GM12878 (cell line): ENCODE results near the gene ENTPD3.

Experiments used
- CHD2 ChIP-seq: IDR thresholded peaks from 2 replicates; pipeline ENCODE4 v1.6.1; 2011; ENCODE audit warnings: low read depth, low read length, improper control_type of control experiment, borderline replicate concordance
- HDAC6 ChIP-seq: fragments of 200-600 bp; sonication (generic); IDR thresholded peaks from one replicate; pipeline ENCODE4 v1.8.0; 2017; ENCODE audit warnings: antibody characterized with exemption; ENCODE audit not compliant: unreplicated experiment
- POLR2AphosphoS5 ChIP-seq: IDR thresholded peaks from 2 replicates; pipeline ENCODE4 v1.6.1; 2011; ENCODE audit warnings: mild to moderate bottlenecking, low read length, inconsistent platforms
- SREBF2 ChIP-seq: IDR thresholded peaks from 2 replicates; pipeline ENCODE4 v1.6.1; 2012; ENCODE audit warnings: mild to moderate bottlenecking, low read length
- TCF12 ChIP-seq: IDR thresholded peaks from 2 replicates; pipeline ENCODE4 v1.6.1; 2011; ENCODE audit warnings: low read depth, mild to moderate bottlenecking, low read length
- TF ChIP-seq, protein P1 (sequence below), 3 experiments: IDR thresholded peaks in 2 of 3; conservative IDR thresholded peaks in 1 of 3; 2 replicates each; pipeline ENCODE4 v1.5.1; 2011; ENCODE audit warnings: low read depth in 3 of 3, low read length in 3 of 3, mild to moderate bottlenecking in 3 of 3, control low read depth in 2 of 3, moderate library complexity in 2 of 3, inconsistent platforms in 1 of 3, mixed read lengths in 1 of 3; ENCODE audit not compliant: control insufficient read depth in 2 of 3, insufficient read depth in 1 of 3; ENCODE audit errors: extremely low read depth in 1 of 3

DNA sequence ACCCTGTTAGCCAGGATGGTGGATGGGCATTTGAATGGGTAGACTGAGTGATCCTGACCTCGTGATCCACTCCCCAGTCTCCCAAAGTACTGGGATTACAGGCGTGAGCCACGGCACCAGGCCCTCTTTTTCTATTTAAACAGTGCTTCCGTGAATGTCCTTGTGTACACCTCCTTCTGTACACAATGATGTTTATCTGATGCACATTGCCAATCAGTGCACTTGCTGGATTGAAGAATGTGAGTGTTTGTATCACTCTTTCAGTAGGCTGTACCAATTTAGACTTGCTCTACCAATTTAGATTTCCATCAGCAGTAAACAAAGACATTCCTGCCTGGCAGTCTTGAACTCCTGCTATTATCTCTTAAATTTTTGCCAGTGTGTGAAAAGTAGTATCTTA, 81.0 kb downstream of the ENTPD3 start:
- TF ChIP-seq TCF12 (no peak), HDAC6 (no peak), SREBF2 (no peak), POLR2AphosphoS5 (no peak), CHD2 (no peak)
- TF ChIP-seq, protein P1, sequence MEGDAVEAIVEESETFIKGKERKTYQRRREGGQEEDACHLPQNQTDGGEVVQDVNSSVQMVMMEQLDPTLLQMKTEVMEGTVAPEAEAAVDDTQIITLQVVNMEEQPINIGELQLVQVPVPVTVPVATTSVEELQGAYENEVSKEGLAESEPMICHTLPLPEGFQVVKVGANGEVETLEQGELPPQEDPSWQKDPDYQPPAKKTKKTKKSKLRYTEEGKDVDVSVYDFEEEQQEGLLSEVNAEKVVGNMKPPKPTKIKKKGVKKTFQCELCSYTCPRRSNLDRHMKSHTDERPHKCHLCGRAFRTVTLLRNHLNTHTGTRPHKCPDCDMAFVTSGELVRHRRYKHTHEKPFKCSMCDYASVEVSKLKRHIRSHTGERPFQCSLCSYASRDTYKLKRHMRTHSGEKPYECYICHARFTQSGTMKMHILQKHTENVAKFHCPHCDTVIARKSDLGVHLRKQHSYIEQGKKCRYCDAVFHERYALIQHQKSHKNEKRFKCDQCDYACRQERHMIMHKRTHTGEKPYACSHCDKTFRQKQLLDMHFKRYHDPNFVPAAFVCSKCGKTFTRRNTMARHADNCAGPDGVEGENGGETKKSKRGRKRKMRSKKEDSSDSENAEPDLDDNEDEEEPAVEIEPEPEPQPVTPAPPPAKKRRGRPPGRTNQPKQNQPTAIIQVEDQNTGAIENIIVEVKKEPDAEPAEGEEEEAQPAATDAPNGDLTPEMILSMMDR (IDR thresholded peaks at IDR 0.05 in 2 of 3, conservative IDR thresholded peaks at IDR 0.05 in 1 of 3; ENCODE audit: control insufficient read depth in 2 of 3, extremely low read depth in 1 of 3, insufficient read depth in 1 of 3, low read depth in 3 of 3, low read length in 3 of 3) = no peak
